OCI-LY7 (cell line): ENCODE results near the gene FRMD5.

ENCODE experiments used
- CTCF ChIP-seq: fragments of 200-600 bp; sonication (generic); conservative IDR thresholded peaks from 2 replicates; pipeline ENCODE4 v1.5.1; 2014; ENCODE audit warnings: mild to moderate bottlenecking, antibody characterized with exemption, low read length, moderate library complexity, mixed read lengths
- EZH2phosphoT487 ChIP-seq: fragments of 200-600 bp; sonication (generic); IDR thresholded peaks from 2 replicates; pipeline ENCODE4 v1.6.1; 2018; ENCODE audit warnings: low read depth, borderline replicate concordance, mild to moderate bottlenecking, mixed run types, antibody characterized with exemption, low read length, moderate library complexity, mixed read lengths

GRCh38 chr15:44045661-44046060 lies 149.4 kb downstream of the FRMD5 start:
- no peak for TF ChIP-seq CTCF
- no peak for TF ChIP-seq EZH2phosphoT487
